Panc1 (cell line): ENCODE data around the gene EME1. TPM values are rescaled to one million over a fixed set of nuclear protein-coding genes. Genes with fewer than 3 reads are reported as not detected.

Source experiments
- ATAC-seq: fragments of 200-7000 bp; cut with Tn5 transposase; 2 replicates; pipeline ENCODE4 v1.9.1; 2020; ENCODE audit warnings: mild to moderate bottlenecking, moderate library complexity
- BruUV-seq: library from RNA; stranded (reverse); fragments of 400-500 nt; replicated peaks from 2 replicates; lab custom pipeline; 2021; lab: Mats Ljungman, UMichigan
- CTCF ChIA-PET: fragments of 300-600 bp; sonication (Branson Sonifier 250); formaldehyde crosslinking; loops from one replicate; lab custom pipeline; 2022; ENCODE audit warnings: antibody characterized with exemption; lab: Charles Lee
- POLR2A ChIA-PET: fragments of 300-600 bp; sonication (Branson Sonifier 250); formaldehyde crosslinking; loops from one replicate; lab custom pipeline; 2022; ENCODE audit warnings: antibody characterized with exemption; lab: Charles Lee
- DNase-seq: peaks from one replicate; pipeline ENCODE4 v3.0.0-alpha.2; 2010; ENCODE audit warnings: low read depth, low spot score
- H3K27ac ChIP-seq: 2 replicates; pipeline ENCODE4 v1.5.1; 2011; ENCODE audit warnings: mild to moderate bottlenecking, low read length, inconsistent platforms
- H3K27me3 ChIP-seq: fragments of 200-500 bp; sonication (Bioruptor generic); 2 replicates; pipeline ENCODE4 v1.6.0; 2014; ENCODE audit warnings: low read length, inconsistent platforms; ENCODE audit not compliant: control insufficient read depth, insufficient read depth
- H3K36me3 ChIP-seq: fragments of 200-500 bp; sonication (Bioruptor generic); 2 replicates; pipeline ENCODE4 v1.5.1; 2014; ENCODE audit warnings: inconsistent platforms, mild to moderate bottlenecking, low read length, moderate library complexity; ENCODE audit not compliant: control insufficient read depth, insufficient read depth
- H3K4me1 ChIP-seq: 2 replicates; pipeline ENCODE4 v1.5.1; 2011; ENCODE audit warnings: inconsistent platforms, mild to moderate bottlenecking, low read length, moderate library complexity; ENCODE audit not compliant: control insufficient read depth, insufficient read depth
- H3K4me3 ChIP-seq, 2 experiments: 2 replicates each; pipeline ENCODE4 v1.5.1; 2011 to 2012; ENCODE audit warnings: low read depth in 2 of 2, low read length in 2 of 2, mild to moderate bottlenecking in 2 of 2, inconsistent platforms in 1 of 2, moderate library complexity in 1 of 2
- H3K9me3 ChIP-seq: fragments of 200-500 bp; sonication (Bioruptor generic); 2 replicates; pipeline ENCODE4 v1.5.1; 2014; ENCODE audit warnings: low read depth, mild to moderate bottlenecking, inconsistent platforms, low read length, moderate library complexity; ENCODE audit not compliant: control insufficient read depth, insufficient read depth
- CTCF ChIP-seq: fragments of 450-650 bp; IDR thresholded peaks from 2 replicates; pipeline ENCODE4 v1.5.1; 2017; ENCODE audit warnings: mild to moderate bottlenecking
- POLR2AphosphoS5 ChIP-seq: IDR thresholded peaks from 2 replicates; pipeline ENCODE4 v1.6.1; 2012; ENCODE audit warnings: mild to moderate bottlenecking, low read depth, low read length, moderate library complexity
- REST ChIP-seq, 2 experiments: IDR thresholded peaks; 2 replicates each; pipeline ENCODE4 v1.6.1; 2011 to 2012; ENCODE audit warnings: low read depth in 2 of 2, control low read depth in 1 of 2, low read length in 1 of 2, mild to moderate bottlenecking in 1 of 2, moderate library complexity in 1 of 2; ENCODE audit not compliant: insufficient read depth in 1 of 2
- SIN3A ChIP-seq: IDR thresholded peaks from 2 replicates; pipeline ENCODE4 v1.6.1; 2012; ENCODE audit warnings: low read depth, mild to moderate bottlenecking, low read length, moderate library complexity, borderline replicate concordance; ENCODE audit not compliant: insufficient read depth
- TCF7L2 ChIP-seq: IDR thresholded peaks from 2 replicates; pipeline ENCODE4 v1.6.1; 2011; ENCODE audit warnings: mild to moderate bottlenecking, low read depth, low read length, inconsistent platforms
- in situ Hi-C: cut with HindIII; loops from 2 replicates; pipeline ENCODE4 v1.10.0; 2016; ENCODE audit warnings: low sequenced_read_pairs, low pct_unique_long_range_greater_than_20kb
- intact Hi-C: fragments of 100-400 bp; cut with micrococcal nuclease; formaldehyde crosslinking; loops from one replicate; pipeline ENCODE4 v1.10.0; 2022; ENCODE audit not compliant: unreplicated experiment
- total RNA-seq: library from RNA; stranded (reverse); gene quantifications from one replicate; pipeline ENCODE4 v1.2.1, GENCODE V29; 2021; ENCODE audit not compliant: unreplicated experiment

The EME1 gene
- total RNA-seq, 1 experiment from 2014 or later: 15.3 TPM

GRCh38 chr17:50392621-50393020, 19.6 kb downstream of the EME1 start:
- H3K27ac ChIP-seq: no peak overlapping the region
- in situ Hi-C loops: no loop called here
- peaks cover 66% of the 10 kb centered on the region for H3K36me3 ChIP-seq
- BruUV-seq: no TSS peak
- CTCF ChIA-PET: no interaction called here
- no peaks in the 10 kb centered on the region for H3K27me3 ChIP-seq
- no peaks in the 10 kb centered on the region for H3K9me3 ChIP-seq
- H3K4me3 ChIP-seq: no peak overlapping the region
- no peak for TF ChIP-seq TCF7L2
- no peak for TF ChIP-seq SIN3A
- no peak for TF ChIP-seq POLR2AphosphoS5
- TF ChIP-seq REST (IDR thresholded peaks at IDR 0.05; ENCODE audit: insufficient read depth in 1 of 2, low read depth in 2 of 2, low read length in 1 of 2): no peak
- ATAC-seq (no peak), DNase-seq (no peak)
- intact Hi-C loops: no loop called here
- POLR2A ChIA-PET: interaction anchor here (1.6 kb wide), 1 partner anchor 11 kb away, joined by 4 read pairs; no protein-coding TSS in a partner anchor
- H3K4me1 ChIP-seq: peaks cover 11% of the 10 kb centered on the region; the same call in 1 of the 2 replicates

- in situ Hi-C loops (no loop called here), intact Hi-C loops (no loop called here)
- BruUV-seq: no TSS peak
- H3K27me3 ChIP-seq: no peaks in the 10 kb centered on the region
- POLR2A ChIA-PET: no interaction called here
- H3K4me3 ChIP-seq: no peak overlapping the region
- TF ChIP-seq TCF7L2: no peak
- no peak for TF ChIP-seq CTCF
- TF ChIP-seq POLR2AphosphoS5: no peak
- no peak for TF ChIP-seq SIN3A
- TF ChIP-seq REST (IDR thresholded peaks at IDR 0.05; ENCODE audit: insufficient read depth in 1 of 2, low read depth in 2 of 2, low read length in 1 of 2): no peak
- no peaks in the 10 kb centered on the region for H3K9me3 ChIP-seq
- peaks cover 62% of the 10 kb centered on the region for H3K36me3 ChIP-seq
- peaks cover 14% of the 10 kb centered on the region; the same call in 1 of the 2 replicates for H3K4me1 ChIP-seq
- CTCF ChIA-PET: no interaction called here
- DNase-seq (no peak), ATAC-seq (no peak)
- H3K27ac ChIP-seq: no peak overlapping the region
Measured at GRCh38 chr17:50393700-50394099, 20.7 kb downstream of the EME1 start.
